GM08714 (cell line): Measurements from ENCODE around the gene FGFR2.

Experiments
- H3K4me3 ChIP-seq: fragments of 200-500 bp; sonication (Bioruptor generic); 2 replicates; pipeline ENCODE4 v1.5.1; 2014; ENCODE audit warnings: mild to moderate bottlenecking, low read length, inconsistent platforms
- ZNF274 ChIP-seq: IDR thresholded peaks from 2 replicates; pipeline ENCODE4 v1.6.1; 2012; ENCODE audit warnings: mild to moderate bottlenecking, low read depth, low read length

The FGFR2 gene

DNA sequence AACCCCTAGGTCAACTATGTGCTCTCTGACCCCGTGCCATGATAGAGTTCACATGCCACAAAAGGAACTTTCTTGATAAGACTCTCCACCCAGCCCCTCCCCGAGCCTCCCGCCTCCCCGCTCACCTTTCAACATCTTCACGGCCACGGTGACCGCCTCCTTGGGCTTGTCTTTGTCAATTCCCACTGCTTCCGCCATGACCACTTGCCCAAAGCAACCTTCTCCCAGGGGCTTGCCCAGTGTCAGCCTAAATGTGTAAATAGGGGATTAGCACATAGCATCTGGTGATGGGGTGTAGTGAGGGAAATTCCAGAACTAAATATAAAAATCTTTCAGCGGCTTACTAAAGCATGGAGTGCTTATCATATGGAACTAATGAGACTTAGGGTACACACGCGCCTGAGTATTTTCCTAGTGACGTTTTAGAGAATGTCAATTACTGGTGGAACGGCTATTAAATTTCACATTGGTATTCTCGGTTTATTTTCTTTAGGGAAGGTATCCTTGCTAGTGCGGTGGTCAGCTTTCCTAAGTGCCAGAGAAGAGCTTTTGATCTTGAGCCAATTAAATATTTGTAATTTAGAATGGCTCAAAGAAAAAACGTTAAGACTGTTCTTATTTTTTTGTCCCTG lies 97.4 kb downstream of the FGFR2 start:
- TF ChIP-seq ZNF274: no peak
- H3K4me3 ChIP-seq: no peak overlapping the region

DNA sequence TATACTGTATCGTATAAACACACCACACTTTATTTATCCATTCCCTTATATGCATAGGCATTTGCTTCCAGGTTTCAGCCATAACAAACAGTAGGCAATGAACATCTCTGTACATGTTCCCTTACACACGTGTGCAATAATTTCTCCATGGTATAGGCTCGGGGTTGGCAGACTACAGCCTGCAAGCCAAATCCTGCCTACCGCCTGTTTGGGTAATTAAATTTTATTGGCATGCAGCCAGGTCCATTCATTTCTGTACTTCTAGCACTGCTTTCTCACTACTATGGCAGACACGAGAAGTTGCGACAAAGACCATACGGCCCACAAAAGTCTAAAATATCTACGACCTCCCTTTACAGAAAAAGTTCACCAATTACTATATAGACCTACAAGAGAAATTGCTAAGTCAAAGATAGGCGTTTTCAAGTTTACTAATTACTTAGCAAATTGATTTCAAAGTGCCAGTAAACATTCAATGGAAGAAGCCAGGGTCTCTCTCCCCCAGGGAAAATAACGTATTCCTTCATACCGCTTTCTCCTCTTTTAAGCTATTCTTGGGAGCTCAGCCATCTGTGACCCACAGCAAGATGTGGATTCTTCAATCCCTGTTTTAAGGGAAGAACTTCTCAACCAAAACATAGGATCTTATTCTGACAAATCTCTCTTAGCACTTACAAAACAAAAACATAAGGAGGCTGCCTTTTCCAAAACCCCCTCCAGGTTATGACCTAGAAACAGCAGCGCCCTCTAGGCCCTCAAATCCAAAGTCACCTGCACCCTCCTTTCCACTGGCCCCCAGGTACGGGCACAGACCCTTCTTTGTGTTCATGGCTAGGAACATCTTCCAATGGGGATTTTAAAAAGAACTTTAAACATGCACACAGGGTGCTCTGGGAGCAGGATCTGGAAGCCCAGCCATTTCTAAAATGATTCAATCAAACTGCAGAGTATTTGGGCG lies 100.5 kb downstream of the FGFR2 start:
- TF ChIP-seq ZNF274: no peak

DNA sequence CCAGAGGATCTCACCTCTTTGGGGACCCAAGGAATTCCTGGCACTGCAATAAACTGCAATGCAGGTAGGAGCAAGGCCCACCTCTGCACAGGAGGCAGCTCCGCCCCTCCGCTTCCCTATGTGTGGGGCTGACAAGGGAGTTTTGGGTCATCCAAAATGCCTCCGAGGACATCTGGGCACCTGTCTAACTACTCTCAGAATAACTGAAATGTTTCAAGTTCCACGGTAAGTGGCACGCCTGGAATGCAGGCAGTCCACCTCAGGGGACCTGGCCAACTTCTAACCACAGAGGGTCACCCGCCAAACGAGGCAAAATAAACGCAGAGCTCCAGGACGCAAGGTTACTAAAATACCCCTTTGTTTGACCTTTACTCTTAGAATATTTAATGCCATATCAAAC lies 102.5 kb downstream of the FGFR2 start:
- no peak for TF ChIP-seq ZNF274
- H3K4me3 ChIP-seq: no peak overlapping the region

More for the DNA sequence above, 100.5 kb downstream of the FGFR2 start:
- H3K4me3 ChIP-seq: no peak overlapping the region

DNA sequence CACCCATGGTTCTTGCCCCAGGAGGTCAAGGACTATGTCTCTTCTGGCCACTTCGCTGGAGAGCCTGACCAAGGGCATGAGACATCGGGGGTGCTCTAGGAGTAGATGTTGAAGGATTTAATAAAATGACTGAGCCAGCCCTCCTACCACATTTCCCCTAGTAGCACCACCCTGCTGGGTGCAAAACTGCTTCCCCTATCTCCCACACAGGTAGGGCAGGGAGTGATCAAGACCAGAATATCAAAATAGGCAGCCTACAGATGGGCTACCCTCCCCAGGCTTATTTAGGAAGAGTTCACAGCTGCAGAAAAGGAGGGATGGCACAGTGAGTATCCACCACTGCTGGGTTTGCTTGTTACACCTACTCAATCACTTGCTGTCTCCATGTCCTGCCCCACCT lies 103.9 kb downstream of the FGFR2 start:
- TF ChIP-seq ZNF274: no peak
- H3K4me3 ChIP-seq: no peak overlapping the region

DNA sequence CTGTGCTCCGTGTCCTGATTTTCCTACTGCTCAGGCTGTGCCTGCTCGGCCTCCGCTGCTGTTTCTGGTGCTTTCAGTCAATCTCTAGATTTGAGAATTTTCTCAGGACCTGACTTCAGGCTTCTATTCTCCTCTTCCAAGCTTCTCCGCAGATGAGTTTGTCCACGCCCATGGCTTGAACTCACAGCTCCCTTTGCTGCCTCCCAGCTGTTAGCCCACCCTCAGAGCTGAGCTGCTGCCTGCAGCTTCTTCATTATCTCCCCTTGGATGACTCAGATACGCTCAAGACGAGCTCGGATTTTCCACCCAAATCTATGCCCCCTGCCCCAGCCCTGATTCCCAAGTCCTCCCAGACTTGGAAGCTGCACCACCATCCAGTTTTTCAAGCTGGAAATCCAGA lies 104.7 kb downstream of the FGFR2 start:
- no peak overlapping the region for H3K4me3 ChIP-seq
- no peak for TF ChIP-seq ZNF274

DNA sequence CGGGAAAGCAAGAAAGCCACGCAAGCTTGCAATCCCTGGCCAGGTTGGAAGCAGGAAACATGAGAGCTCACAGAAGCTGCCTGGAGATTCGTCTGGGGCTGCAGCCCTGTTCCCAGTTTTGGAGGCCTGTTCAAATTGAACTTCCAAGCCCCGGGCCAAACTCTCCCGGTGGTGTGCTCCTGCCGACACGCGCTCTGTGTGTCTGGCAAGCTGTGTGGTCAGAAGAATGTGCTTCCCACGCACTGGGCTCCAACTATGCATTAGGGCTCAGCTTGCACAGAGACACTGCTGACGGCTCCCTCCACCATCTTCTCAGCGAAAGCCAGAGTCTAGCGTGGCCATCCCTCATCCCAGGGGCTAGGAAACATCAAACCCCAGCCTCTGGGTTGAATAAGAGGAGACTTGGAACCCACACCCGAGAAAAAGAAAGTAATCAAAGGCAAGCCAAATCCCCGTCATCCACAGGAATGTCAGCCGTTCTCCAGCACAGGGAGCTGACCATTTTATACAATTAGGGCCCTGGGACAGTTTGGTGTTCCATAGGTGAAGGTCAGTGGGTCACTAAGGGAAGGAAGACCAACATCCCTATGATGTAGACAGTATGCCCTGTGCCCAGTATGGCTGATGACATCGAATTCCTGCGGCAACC lies 107.2 kb downstream of the FGFR2 start:
- TF ChIP-seq ZNF274: no peak
- no peak overlapping the region for H3K4me3 ChIP-seq

DNA sequence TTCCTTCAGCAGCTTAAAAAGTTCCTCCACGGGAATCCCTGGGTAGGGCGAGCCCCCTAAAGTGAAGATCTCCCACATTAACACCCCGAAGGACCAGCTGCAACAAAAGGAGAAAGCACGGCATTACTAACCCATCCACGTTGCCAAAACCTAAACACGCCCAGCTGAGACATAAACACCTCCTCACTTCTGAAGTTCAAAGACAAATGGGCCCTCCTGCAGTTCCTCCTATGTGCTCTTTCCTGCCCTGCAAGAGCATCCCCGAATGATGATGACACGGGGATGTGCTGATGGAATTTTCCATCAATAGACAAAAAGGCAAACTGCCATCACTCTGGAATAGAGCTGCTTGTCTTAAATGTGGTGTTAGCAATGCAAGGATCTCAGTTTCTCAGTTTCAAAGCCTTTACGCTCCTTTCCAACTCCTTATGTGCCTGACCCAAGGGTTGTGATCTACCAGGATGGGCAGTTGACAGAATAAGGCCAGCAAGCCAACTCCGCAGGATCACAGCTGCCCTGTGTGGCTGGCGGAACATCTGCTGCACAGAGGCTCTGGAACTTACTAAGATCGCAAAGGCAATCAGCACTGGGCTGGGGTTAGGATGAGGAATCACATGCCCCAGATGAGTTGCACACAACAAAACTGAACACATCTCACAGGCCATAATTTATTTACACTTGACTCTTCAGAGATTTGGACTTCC lies 112.7 kb downstream of the FGFR2 start:
- H3K4me3 ChIP-seq: no peak overlapping the region
- TF ChIP-seq ZNF274: no peak

DNA sequence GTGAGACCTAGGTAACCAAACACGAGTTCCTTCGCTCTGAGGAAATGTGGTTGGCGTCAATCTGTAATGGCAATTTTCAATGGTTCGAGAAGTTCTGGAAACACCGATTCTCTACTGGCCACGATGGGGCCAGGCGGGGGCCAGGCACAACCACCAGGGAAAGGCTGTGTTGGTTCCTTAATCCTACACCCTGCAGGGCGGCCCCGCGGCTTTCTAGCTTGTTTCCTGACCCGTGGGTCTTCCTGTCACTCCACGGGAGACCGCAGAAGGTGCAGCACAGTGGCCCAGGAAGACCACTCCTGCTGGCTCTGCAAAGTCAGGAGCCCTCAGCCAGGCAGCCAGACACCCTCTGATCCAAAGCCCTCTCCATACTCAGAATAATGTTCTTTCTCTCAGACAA lies 113.4 kb downstream of the FGFR2 start:
- no peak for TF ChIP-seq ZNF274

DNA sequence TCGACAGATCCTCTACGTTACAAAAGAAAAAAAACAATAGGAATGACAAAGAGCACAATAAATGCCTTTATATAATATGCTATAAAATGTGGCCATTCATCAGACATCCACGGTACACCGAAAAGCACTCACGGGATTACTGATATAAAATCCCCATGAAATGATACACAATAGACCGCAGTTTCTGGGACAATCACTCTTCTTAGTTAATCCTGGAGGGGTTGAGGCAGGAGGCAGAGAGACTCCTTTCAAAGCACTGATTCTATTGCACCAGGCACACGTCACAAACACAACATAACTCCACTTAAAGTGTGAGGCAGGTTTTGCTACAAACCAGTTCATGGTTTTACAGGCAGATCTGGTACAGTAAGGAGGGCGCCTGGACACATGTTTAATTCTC lies 113.8 kb downstream of the FGFR2 start:
- no peak overlapping the region for H3K4me3 ChIP-seq
- TF ChIP-seq ZNF274: no peak

More for the DNA sequence above, 113.4 kb downstream of the FGFR2 start:
- no peak overlapping the region for H3K4me3 ChIP-seq

DNA sequence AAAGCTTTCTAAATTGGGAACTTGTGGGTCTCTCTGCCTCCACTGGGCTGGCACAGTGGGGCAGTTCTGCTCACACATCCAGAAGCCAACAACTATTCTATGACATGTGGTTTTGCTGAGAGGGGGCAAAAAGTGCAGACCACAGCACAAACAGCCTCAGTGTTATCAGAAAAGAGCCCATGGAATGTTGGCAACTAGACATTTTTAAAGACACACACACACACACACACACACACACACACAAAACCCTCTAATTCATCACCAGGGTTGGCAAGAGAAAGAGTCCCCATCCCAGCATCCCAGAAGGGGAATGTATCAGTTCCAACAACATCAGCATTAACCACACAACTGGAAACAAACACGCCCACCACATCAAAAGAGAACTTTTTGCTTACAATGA lies 117.1 kb downstream of the FGFR2 start:
- no peak for TF ChIP-seq ZNF274
- H3K4me3 ChIP-seq: no peak overlapping the region

DNA sequence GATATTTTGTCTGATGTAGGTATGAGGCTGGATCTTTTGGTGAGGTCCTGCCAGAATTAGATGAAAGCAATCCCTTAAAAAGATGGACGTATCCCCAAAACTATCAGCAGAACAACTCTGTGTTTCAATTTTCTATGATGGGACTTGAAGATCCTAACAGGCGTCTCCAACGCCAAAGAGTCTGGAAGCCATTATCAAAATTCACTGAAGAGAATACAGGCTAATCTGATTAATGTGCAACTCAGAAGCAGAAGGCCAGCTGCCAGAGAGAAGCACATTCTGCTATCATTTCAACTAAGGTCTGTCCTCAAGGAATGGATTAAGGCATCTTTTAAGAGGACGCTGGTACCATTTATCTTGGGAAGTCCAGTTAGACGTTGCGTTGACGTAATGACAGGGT lies 119.7 kb downstream of the FGFR2 start:
- no peak for TF ChIP-seq ZNF274
- H3K4me3 ChIP-seq: no peak overlapping the region

DNA sequence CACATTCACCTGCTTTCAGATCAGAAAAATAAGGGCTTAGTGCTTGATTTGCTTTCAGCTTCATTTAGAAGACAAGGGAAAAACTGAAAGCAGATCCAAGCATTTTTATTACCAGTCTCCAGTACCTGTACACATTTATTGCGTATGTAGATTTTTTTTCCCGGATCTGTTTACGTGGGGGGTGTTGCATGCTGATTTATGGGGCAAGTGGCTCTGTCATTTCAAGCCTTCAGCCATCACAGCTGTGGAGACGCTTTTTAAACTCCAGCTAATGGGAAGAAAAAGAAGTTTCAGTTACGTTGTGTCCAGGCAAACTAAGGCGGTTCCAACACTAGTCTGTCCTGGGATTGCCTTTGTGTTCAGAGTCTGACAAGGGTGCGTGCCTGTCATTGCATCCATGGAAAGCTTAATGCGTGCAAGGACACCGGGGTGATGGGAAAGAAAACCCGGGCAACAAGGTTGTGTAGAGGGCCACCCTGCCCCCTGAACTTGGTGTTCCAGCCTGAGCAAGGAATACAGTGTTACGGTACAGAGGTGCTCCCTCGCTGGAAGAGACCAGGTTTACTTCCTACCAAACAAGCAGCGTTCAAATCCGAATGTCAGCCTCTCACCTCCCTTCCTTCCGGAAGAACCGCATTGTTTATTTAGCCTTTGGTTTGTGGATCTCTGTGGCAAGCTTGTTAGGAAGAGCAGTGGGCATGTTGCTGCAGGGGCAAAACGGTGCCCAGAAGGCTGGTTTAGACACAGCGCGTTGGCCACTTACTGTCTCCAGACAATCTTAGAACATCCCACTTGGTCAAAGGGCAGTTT lies 128.2 kb downstream of the FGFR2 start:
- TF ChIP-seq ZNF274: no peak
- H3K4me3 ChIP-seq: no peak overlapping the region

DNA sequence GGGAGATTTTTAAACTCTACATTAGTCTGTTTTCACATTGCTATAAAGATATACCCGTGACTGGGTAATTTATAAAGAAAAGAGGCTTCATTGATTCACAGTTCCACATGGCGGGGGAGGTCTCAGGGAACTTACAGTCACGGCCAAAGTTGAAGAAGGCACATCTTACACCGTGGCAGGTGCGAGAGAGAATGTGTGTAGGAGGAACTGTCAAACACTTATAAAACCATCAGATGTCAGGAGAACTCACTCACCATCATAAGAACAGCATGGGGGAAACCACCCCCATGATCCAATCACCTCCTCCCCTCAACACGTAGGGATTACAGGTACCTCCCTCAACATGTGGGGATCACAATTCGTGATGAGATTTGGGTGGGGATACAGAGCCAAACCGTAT lies 129.5 kb downstream of the FGFR2 start:
- no peak overlapping the region for H3K4me3 ChIP-seq
- TF ChIP-seq ZNF274: no peak
